ENCODE data around the gene ENG. TPM values are rescaled to one million over a fixed set of nuclear protein-coding genes. Genes with fewer than 3 reads are reported as not detected.

Gene ENG
- total RNA-seq, 1 donor from 2014 or later = 323 TPM

GRCh38 chr9:127816728-127817127 lies 37.7 kb downstream of the ENG start:
- Histone ChIP-seq H3K27me3 (ENCODE audit: low read depth) (no peaks in the 10 kb centered on the region), H3K4me1 (no peaks in the 10 kb centered on the region), H3K4me3 (no peak overlapping the region), H3K27ac (no peak overlapping the region), H3K36me3 (peaks cover 97% of the 10 kb centered on the region), H3K9me3 (no peaks in the 10 kb centered on the region)
- intact Hi-C loops (cut with DNase I) = no loop called here
- ATAC-seq (no peak), DNase-seq (no peak)
- TF ChIP-seq, protein P1, sequence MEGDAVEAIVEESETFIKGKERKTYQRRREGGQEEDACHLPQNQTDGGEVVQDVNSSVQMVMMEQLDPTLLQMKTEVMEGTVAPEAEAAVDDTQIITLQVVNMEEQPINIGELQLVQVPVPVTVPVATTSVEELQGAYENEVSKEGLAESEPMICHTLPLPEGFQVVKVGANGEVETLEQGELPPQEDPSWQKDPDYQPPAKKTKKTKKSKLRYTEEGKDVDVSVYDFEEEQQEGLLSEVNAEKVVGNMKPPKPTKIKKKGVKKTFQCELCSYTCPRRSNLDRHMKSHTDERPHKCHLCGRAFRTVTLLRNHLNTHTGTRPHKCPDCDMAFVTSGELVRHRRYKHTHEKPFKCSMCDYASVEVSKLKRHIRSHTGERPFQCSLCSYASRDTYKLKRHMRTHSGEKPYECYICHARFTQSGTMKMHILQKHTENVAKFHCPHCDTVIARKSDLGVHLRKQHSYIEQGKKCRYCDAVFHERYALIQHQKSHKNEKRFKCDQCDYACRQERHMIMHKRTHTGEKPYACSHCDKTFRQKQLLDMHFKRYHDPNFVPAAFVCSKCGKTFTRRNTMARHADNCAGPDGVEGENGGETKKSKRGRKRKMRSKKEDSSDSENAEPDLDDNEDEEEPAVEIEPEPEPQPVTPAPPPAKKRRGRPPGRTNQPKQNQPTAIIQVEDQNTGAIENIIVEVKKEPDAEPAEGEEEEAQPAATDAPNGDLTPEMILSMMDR (IDR thresholded peaks at IDR 0.05) = no peak

- Histone ChIP-seq H3K36me3 (peaks cover 100% of the 10 kb centered on the region), H3K4me3 (no peak overlapping the region), H3K9me3 (no peaks in the 10 kb centered on the region), H3K4me1 (no peaks in the 10 kb centered on the region), H3K27ac (no peak overlapping the region), H3K27me3 (ENCODE audit: low read depth) (no peaks in the 10 kb centered on the region)
- intact Hi-C loops (cut with DNase I) = no loop called here
- TF ChIP-seq, protein P1 (IDR thresholded peaks at IDR 0.05) = no peak
- DNase-seq (no peak), ATAC-seq (no peak)
Measured at GRCh38 chr9:127816362-127816725, 38.1 kb downstream of the ENG start.

DNA sequence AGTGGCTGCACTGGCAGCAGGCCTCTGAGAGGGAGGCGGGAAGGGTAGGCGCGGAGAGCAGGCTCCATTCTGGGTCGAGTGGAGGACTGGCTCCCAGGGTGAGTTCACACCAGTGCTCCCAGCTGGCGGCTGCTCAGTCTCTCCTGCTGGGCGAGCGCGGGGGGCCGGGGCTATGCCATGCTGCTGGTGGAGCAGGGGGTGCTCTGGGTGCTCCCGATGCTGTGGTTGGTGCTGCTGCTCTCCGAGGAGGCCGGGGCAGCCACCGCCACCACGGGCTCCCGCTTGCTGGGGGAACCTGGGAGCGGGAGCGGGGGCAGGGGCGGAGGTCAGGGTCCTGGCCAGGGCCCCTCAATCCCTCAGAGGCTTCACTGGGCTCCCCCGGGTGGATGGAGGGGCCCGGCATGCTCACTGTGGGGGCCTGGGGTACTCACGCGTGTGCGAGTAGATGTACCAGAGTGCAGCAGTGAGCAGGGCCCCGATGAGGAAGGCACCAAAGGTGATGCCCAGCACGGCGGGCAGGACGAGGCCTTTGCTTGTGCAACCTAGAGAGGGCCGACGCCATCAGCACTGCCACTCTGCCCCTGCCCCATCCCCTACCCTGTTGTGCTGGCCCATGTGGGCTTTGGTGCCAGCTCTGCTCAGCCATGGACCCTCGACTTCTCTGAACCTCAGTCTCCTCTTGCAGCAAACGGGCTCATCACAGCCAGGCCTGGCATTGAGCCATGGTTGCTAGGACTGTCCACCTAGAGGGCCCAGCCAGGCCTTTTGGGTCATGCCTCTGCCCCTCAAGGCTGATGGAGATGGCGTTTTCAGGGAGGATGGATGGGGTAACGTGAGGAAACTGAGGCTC lies 38.7 kb downstream of the ENG start:
- DNase-seq (no peak), ATAC-seq (peak in 1 of 2 donors; percentile 7)
- TF ChIP-seq, protein P1 (IDR thresholded peaks at IDR 0.05) = no peak
- H3K36me3 ChIP-seq = peaks cover 99% of the 10 kb centered on the region
- H3K4me1 ChIP-seq = no peaks in the 10 kb centered on the region
- H3K27ac ChIP-seq = no peak overlapping the region
- no peaks in the 10 kb centered on the region for H3K27me3 ChIP-seq (ENCODE audit: low read depth)
- intact Hi-C loops (cut with DNase I) = no loop called here
- H3K4me3 ChIP-seq = no peak overlapping the region
- H3K9me3 ChIP-seq = no peaks in the 10 kb centered on the region

DNA sequence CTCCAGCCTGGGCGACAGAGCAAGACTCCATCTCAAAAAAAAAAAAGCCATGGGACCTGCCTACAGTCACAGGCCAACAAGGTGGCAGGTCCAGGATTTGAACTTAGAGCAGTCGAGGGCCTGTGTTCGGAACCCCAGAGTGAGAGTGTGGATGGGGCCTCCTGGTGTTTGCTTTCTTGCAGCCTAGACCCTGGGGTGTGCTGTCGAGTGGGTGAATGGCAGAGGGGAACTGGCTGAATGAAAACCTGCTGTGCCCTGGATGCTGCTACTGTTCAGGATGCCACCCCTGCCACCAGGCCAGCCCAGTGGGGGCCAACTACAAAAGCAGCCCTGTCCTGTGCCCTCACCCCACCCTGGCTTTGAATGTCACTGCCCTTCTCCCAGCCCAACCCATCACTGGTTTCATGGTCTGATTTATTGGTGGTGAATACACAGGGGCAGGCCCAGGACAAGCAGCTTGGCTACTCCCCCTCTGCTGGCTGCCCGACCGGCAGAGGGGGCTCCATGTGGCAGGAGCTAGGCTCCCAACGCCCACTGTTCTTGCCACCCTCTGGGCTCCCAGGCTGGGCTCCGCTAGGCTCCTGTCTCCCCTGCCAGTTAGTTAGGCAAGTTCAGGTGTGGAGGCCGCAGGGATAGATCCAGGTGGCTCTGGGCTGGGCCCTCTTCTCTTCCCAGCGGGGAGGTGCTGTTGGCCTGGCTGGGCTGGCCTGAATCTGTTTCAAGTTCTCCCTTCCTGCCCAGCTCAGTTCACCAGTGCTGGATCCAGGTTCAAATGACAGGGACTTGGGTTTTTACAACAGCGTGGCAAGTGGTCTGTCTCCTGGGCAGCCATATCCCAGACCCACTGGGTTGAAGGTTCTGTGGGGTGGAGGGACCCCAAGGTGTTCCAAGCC lies 39.6 kb downstream of the ENG start:
- no peak overlapping the region for H3K4me3 ChIP-seq
- no peak for DNase-seq
- TF ChIP-seq, protein P1 (IDR thresholded peaks at IDR 0.05) = no peak
- intact Hi-C loops (cut with DNase I) = no loop called here
- peaks cover 99% of the 10 kb centered on the region for H3K36me3 ChIP-seq
- ATAC-seq = no peak
- H3K4me1 ChIP-seq = peaks cover 5% of the 10 kb centered on the region
- no peaks in the 10 kb centered on the region for H3K9me3 ChIP-seq
- no peaks in the 10 kb centered on the region for H3K27me3 ChIP-seq (ENCODE audit: low read depth)
- no peak overlapping the region for H3K27ac ChIP-seq

- TF ChIP-seq, protein P1 (IDR thresholded peaks at IDR 0.05) = no peak
- no peaks in the 10 kb centered on the region for H3K27me3 ChIP-seq (ENCODE audit: low read depth)
- no peak overlapping the region for H3K27ac ChIP-seq
- no peaks in the 10 kb centered on the region for H3K9me3 ChIP-seq
- H3K4me3 ChIP-seq = no peak overlapping the region
- DNase-seq (no peak), ATAC-seq (peak in 1 of 2 donors; percentile 4)
- peaks cover 12% of the 10 kb centered on the region for H3K4me1 ChIP-seq
- intact Hi-C loops (cut with DNase I) = no loop called here
- peaks cover 96% of the 10 kb centered on the region for H3K36me3 ChIP-seq
Measured at GRCh38 chr9:127813686-127814226, 40.7 kb downstream of the ENG start.
